Epithelial cell of proximal tubule (primary cell): ENCODE results near the gene SMAD3. TPM values are rescaled to one million over a fixed set of nuclear protein-coding genes. Genes with fewer than 3 reads are reported as not detected.
"Not testable (repeated sequence)": the region's sequence is repeated elsewhere in the genome, so short reads cannot be mapped to it uniquely, and the experiment has no call there.

ENCODE experiments used
- DNase-seq: peaks from one replicate; pipeline ENCODE4 v3.0.0-alpha.2; 2011; ENCODE audit warnings: low read depth
- H3K4me3 ChIP-seq: 2 replicates; pipeline ENCODE4 v1.5.1; 2011; ENCODE audit warnings: low read depth, mild to moderate bottlenecking, low read length
- CTCF ChIP-seq: conservative IDR thresholded peaks from 2 replicates; pipeline ENCODE4 v1.5.1; 2012; ENCODE audit warnings: low read depth, mild to moderate bottlenecking, low read length
- total RNA-seq: library from RNA; depleted of rRNA; stranded (reverse); fragments of >200 nt; gene quantifications from 2 replicates; pipeline ENCODE4 v1.2.3, GENCODE V29; 2015

The SMAD3 gene
- total RNA-seq, 1 donor from 2014 or later: 97.4 TPM

- DNase-seq: no peak
- no peak for TF ChIP-seq CTCF
- no peak overlapping the region for H3K4me3 ChIP-seq
Measured at GRCh38 chr15:67148196-67148701, 82.8 kb downstream of the SMAD3 start.

- no peak for TF ChIP-seq CTCF
- H3K4me3 ChIP-seq: peak overlapping the region; percentile 28
- DNase-seq: no peak
Measured at GRCh38 chr15:67149068-67149772, 83.8 kb downstream of the SMAD3 start.

- no peak for DNase-seq
- TF ChIP-seq CTCF: no peak
- H3K4me3 ChIP-seq: peak overlapping the region; percentile 28
Measured at GRCh38 chr15:67149773-67150022, 84.3 kb downstream of the SMAD3 start.

GRCh38 chr15:67150023-67150860 lies 84.8 kb downstream of the SMAD3 start:
- TF ChIP-seq CTCF: no peak
- peak overlapping the region; percentile 28 for H3K4me3 ChIP-seq
- DNase-seq: peak; percentile 97

GRCh38 chr15:67152429-67152828 lies 87.0 kb downstream of the SMAD3 start:
- no peak for DNase-seq
- no peak for TF ChIP-seq CTCF
- H3K4me3 ChIP-seq: no peak overlapping the region

GRCh38 chr15:67153044-67153443 lies 87.6 kb downstream of the SMAD3 start:
- DNase-seq, H3K4me3 ChIP-seq: not testable (repeated sequence)

- H3K4me3 ChIP-seq: no peak overlapping the region
- no peak for TF ChIP-seq CTCF
- DNase-seq: no peak
Measured at GRCh38 chr15:67154249-67154648, 88.8 kb downstream of the SMAD3 start.
